Measurements from ENCODE around the gene LRP1B.

- TF ChIP-seq MXI1 (IDR thresholded peaks at IDR 0.05; ENCODE audit: low read depth, low read length) (no peak), ELF1 (IDR thresholded peaks at IDR 0.05) (no peak), POLR2AphosphoS5 (IDR thresholded peaks at IDR 0.05; ENCODE audit: low read depth, low read length) (no peak), CTCF (IDR thresholded peaks at IDR 0.05) (no peak), GATA2 (CRISPR knock-in tag; IDR thresholded peaks at IDR 0.05) (no peak), RXRA (IDR thresholded peaks at IDR 0.05; ENCODE audit: borderline replicate concordance, low read depth) (no peak), NFIC (IDR thresholded peaks at IDR 0.05; ENCODE audit: borderline replicate concordance) (no peak), SIN3A (IDR thresholded peaks at IDR 0.05; ENCODE audit: borderline replicate concordance, low read depth, low read length) (no peak), NRF1 (IDR thresholded peaks at IDR 0.05; ENCODE audit: low read depth, low read length) (no peak), ZBTB33 (IDR thresholded peaks at IDR 0.05; ENCODE audit: borderline replicate concordance, low read depth) (no peak), REST (IDR thresholded peaks at IDR 0.05; ENCODE audit: low read depth, low read length) (no peak), TAF1 (IDR thresholded peaks at IDR 0.05; ENCODE audit: borderline replicate concordance, low read depth, low read length) (no peak), MAX (IDR thresholded peaks at IDR 0.05; ENCODE audit: low read depth) (no peak)
These were observed 1632.5 kb downstream of the LRP1B start for GRCh38 chr2:140498360-140498759.
